ENCODE results near the gene GINS1. TPM values are rescaled to one million over a fixed set of nuclear protein-coding genes. Genes with fewer than 3 reads are reported as not detected.

GINS1 gene
- total and polyA plus RNA-seq, 4 donors, result 0.17 to 11.4 (median 0.48) TPM

GRCh38 chr20:25368526-25368925 lies 38.9 kb upstream of the GINS1 start:
- Histone ChIP-seq H3K9me3 (ENCODE audit: control insufficient read depth in 4 of 4, low read length in 3 of 4) (no peaks in the 10 kb centered on the region), H3K9ac (ENCODE audit: low read depth in 1 of 2, low read length in 2 of 2) (no peak overlapping the region), H3K27ac (ENCODE audit: low read depth in 1 of 2, low read length in 2 of 2) (no peak overlapping the region), H3K4me1 (ENCODE audit: control insufficient read depth in 4 of 4, insufficient read depth in 4 of 4, low read length in 3 of 4) (no peaks in the 10 kb centered on the region), H3K4me3 (ENCODE audit: low read depth in 1 of 3, low read length in 3 of 3) (no peak overlapping the region), H3K36me3 (ENCODE audit: control insufficient read depth in 4 of 4, insufficient read depth in 3 of 4, low read depth in 1 of 4, low read length in 3 of 4) (no peaks in the 10 kb centered on the region), H3K27me3 (ENCODE audit: control insufficient read depth in 4 of 4, insufficient read depth in 4 of 4, low read length in 3 of 4) (no peaks in the 10 kb centered on the region)
- TF ChIP-seq GABPA (IDR thresholded peaks at IDR 0.05 in 1 of 2, conservative IDR thresholded peaks at IDR 0.05 in 1 of 2), result no peak
- TF ChIP-seq ZBTB33 (IDR thresholded peaks at IDR 0.05), result no peak
- no peak for TF ChIP-seq RAD21 (IDR thresholded peaks at IDR 0.05)
- TF ChIP-seq, protein P1, sequence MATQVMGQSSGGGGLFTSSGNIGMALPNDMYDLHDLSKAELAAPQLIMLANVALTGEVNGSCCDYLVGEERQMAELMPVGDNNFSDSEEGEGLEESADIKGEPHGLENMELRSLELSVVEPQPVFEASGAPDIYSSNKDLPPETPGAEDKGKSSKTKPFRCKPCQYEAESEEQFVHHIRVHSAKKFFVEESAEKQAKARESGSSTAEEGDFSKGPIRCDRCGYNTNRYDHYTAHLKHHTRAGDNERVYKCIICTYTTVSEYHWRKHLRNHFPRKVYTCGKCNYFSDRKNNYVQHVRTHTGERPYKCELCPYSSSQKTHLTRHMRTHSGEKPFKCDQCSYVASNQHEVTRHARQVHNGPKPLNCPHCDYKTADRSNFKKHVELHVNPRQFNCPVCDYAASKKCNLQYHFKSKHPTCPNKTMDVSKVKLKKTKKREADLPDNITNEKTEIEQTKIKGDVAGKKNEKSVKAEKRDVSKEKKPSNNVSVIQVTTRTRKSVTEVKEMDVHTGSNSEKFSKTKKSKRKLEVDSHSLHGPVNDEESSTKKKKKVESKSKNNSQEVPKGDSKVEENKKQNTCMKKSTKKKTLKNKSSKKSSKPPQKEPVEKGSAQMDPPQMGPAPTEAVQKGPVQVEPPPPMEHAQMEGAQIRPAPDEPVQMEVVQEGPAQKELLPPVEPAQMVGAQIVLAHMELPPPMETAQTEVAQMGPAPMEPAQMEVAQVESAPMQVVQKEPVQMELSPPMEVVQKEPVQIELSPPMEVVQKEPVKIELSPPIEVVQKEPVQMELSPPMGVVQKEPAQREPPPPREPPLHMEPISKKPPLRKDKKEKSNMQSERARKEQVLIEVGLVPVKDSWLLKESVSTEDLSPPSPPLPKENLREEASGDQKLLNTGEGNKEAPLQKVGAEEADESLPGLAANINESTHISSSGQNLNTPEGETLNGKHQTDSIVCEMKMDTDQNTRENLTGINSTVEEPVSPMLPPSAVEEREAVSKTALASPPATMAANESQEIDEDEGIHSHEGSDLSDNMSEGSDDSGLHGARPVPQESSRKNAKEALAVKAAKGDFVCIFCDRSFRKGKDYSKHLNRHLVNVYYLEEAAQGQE (IDR thresholded peaks at IDR 0.05), result no peak
- no peak for TF ChIP-seq HNF4G (IDR thresholded peaks at IDR 0.05)
- TF ChIP-seq, protein P2, sequence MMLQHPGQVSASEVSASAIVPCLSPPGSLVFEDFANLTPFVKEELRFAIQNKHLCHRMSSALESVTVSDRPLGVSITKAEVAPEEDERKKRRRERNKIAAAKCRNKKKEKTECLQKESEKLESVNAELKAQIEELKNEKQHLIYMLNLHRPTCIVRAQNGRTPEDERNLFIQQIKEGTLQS (IDR thresholded peaks at IDR 0.05), result no peak
- TF ChIP-seq, protein P3, sequence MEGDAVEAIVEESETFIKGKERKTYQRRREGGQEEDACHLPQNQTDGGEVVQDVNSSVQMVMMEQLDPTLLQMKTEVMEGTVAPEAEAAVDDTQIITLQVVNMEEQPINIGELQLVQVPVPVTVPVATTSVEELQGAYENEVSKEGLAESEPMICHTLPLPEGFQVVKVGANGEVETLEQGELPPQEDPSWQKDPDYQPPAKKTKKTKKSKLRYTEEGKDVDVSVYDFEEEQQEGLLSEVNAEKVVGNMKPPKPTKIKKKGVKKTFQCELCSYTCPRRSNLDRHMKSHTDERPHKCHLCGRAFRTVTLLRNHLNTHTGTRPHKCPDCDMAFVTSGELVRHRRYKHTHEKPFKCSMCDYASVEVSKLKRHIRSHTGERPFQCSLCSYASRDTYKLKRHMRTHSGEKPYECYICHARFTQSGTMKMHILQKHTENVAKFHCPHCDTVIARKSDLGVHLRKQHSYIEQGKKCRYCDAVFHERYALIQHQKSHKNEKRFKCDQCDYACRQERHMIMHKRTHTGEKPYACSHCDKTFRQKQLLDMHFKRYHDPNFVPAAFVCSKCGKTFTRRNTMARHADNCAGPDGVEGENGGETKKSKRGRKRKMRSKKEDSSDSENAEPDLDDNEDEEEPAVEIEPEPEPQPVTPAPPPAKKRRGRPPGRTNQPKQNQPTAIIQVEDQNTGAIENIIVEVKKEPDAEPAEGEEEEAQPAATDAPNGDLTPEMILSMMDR (IDR thresholded peaks at IDR 0.05; ENCODE audit: low read depth, low read length, missing input control), result no peak
- no peak for TF ChIP-seq FOXA1 (IDR thresholded peaks at IDR 0.05)
- TF ChIP-seq MAX (IDR thresholded peaks at IDR 0.05), result no peak
- TF ChIP-seq HNF4A (conservative IDR thresholded peaks at IDR 0.05), result no peak
- TF ChIP-seq SP1 (IDR thresholded peaks at IDR 0.05), result no peak
- no peak for TF ChIP-seq NR2F2 (IDR thresholded peaks at IDR 0.05)
- TF ChIP-seq TAF1 (conservative IDR thresholded peaks at IDR 0.05), result no peak
- no peak for TF ChIP-seq RXRA (IDR thresholded peaks at IDR 0.05)
- no peak for TF ChIP-seq EGR1 (IDR thresholded peaks at IDR 0.05; ENCODE audit: low read depth in 2 of 2)
- no peak for TF ChIP-seq JUND (IDR thresholded peaks at IDR 0.05)
- TF ChIP-seq YY1 (IDR thresholded peaks at IDR 0.05), result no peak
- TF ChIP-seq FOXA2 (IDR thresholded peaks at IDR 0.05), result no peak
- DNase-seq (ENCODE audit: low spot score), result no peak
- WGBS, result 98% methylated on average over 10 of the region's 10 CpGs
